CD14-positive monocyte (primary cell): ENCODE data around the gene GRK2. TPM values are rescaled to one million over a fixed set of nuclear protein-coding genes. Genes with fewer than 3 reads are reported as not detected.

Source experiments
- DNase-seq, 3 donors: peaks; one replicate each; pipeline ENCODE4 v3.0.0-alpha.2; 2011 to 2022
- H2AFZ ChIP-seq: 2 replicates; pipeline ENCODE4 v1.6.0; 2012; ENCODE audit warnings: mild to moderate bottlenecking, low read depth, low read length, inconsistent platforms; ENCODE audit not compliant: insufficient read depth, poor library complexity, severe bottlenecking
- H3K27ac ChIP-seq, 2 donors: 1 replicate in 1 of 2; 2 replicates in 1 of 2; pipeline ENCODE4 v1.5.1; 2012 to 2013; ENCODE audit warnings: low read length in 2 of 2, control low read depth in 1 of 2, inconsistent platforms in 1 of 2, low read depth in 1 of 2, mild to moderate bottlenecking in 1 of 2
- H3K27me3 ChIP-seq, 2 donors: one replicate each; pipeline versions ENCODE4 v1.6.0 to v1.6.1; 2011 to 2013; ENCODE audit warnings: low read length in 2 of 2; ENCODE audit not compliant: control insufficient read depth in 2 of 2, insufficient read depth in 2 of 2
- H3K36me3 ChIP-seq, 2 donors: replicated peaks in 1 of 2; 1 replicate in 1 of 2; 2 replicates in 1 of 2; pipeline versions ENCODE4 v1.5.1 to v1.6.1; 2012 to 2013; ENCODE audit warnings: low read length in 2 of 2, control low read depth in 1 of 2, inconsistent platforms in 1 of 2, mild to moderate bottlenecking in 1 of 2; ENCODE audit not compliant: insufficient read depth in 2 of 2, control insufficient read depth in 1 of 2
- H3K4me1 ChIP-seq, 2 donors: 1 replicate in 1 of 2; 2 replicates in 1 of 2; pipeline versions ENCODE4 v1.5.1 to v1.6.1; 2012 to 2013; ENCODE audit warnings: low read length in 2 of 2, control low read depth in 1 of 2, inconsistent platforms in 1 of 2, mild to moderate bottlenecking in 1 of 2, moderate library complexity in 1 of 2; ENCODE audit not compliant: insufficient read depth in 2 of 2, control insufficient read depth in 1 of 2
- H3K4me2 ChIP-seq: replicated peaks from 2 replicates; pipeline ENCODE3; 2012; ENCODE audit warnings: low read length, moderate library complexity, mild to moderate bottlenecking; ENCODE audit not compliant: poor library complexity, severe bottlenecking; ENCODE audit errors: extremely low read depth
- H3K4me3 ChIP-seq, 3 experiments: fragments of 200-600 bp in 1 of 3; sonication (generic) in 1 of 3; replicated peaks in 1 of 3; 1 replicate in 2 of 3; 2 replicates in 1 of 3; pipeline ENCODE4 v1.5.1; 2011 to 2013; ENCODE audit warnings: low read length in 3 of 3, mild to moderate bottlenecking in 3 of 3, control low read depth in 2 of 3, low read depth in 2 of 3, inconsistent platforms in 1 of 3, moderate library complexity in 1 of 3
- H3K79me2 ChIP-seq: 2 replicates; pipeline ENCODE4 v1.6.0; 2012; ENCODE audit warnings: mild to moderate bottlenecking, control low read depth, inconsistent platforms, low read length, moderate library complexity; ENCODE audit not compliant: insufficient read depth
- H3K9ac ChIP-seq: 2 replicates; pipeline ENCODE4 v1.6.0; 2017; ENCODE audit warnings: low read length, mild to moderate bottlenecking; ENCODE audit not compliant: insufficient read depth, poor library complexity, severe bottlenecking
- H3K9me3 ChIP-seq, 2 donors: replicated peaks in 1 of 2; 1 replicate in 1 of 2; 2 replicates in 1 of 2; pipeline versions ENCODE4 v1.5.1 to v1.6.1; 2012 to 2013; ENCODE audit warnings: low read length in 2 of 2, control low read depth in 1 of 2; ENCODE audit not compliant: control insufficient read depth in 1 of 2, insufficient read depth in 1 of 2
- H4K20me1 ChIP-seq: 2 replicates; pipeline ENCODE4 v1.6.0; 2012; ENCODE audit warnings: mild to moderate bottlenecking, low read length, control low read depth, moderate library complexity; ENCODE audit not compliant: insufficient read depth
- H3K27ac Mint-ChIP-seq, 7 donors: one replicate each; pipeline ENCODE4 v1.8.0; 2020; ENCODE audit warnings: mild to moderate bottlenecking in 7 of 7, mixed read lengths in 7 of 7, moderate library complexity in 6 of 7, inconsistent platforms in 2 of 7
- H3K27me3 Mint-ChIP-seq, 3 donors: one replicate each; pipeline ENCODE4 v1.8.0; 2021 to 2022; ENCODE audit warnings: low read depth in 3 of 3, mild to moderate bottlenecking in 3 of 3, mixed read lengths in 3 of 3, moderate library complexity in 3 of 3, inconsistent platforms in 1 of 3
- H3K36me3 Mint-ChIP-seq, 2 donors: one replicate each; pipeline ENCODE4 v1.8.0; 2020; ENCODE audit warnings: mixed read lengths in 2 of 2, inconsistent platforms in 1 of 2, mild to moderate bottlenecking in 1 of 2
- H3K4me1 Mint-ChIP-seq: one replicate; pipeline ENCODE4 v1.8.0; 2020; ENCODE audit warnings: mild to moderate bottlenecking, mixed read lengths
- H3K4me3 Mint-ChIP-seq, 2 donors: one replicate each; pipeline ENCODE4 v1.8.0; 2020; ENCODE audit warnings: mild to moderate bottlenecking in 2 of 2, mixed read lengths in 2 of 2, moderate library complexity in 1 of 2
- H3K9me3 Mint-ChIP-seq, 7 donors: one replicate each; pipeline ENCODE4 v1.8.0; 2020 to 2022; ENCODE audit warnings: mixed read lengths in 7 of 7, mild to moderate bottlenecking in 6 of 7, moderate library complexity in 6 of 7, inconsistent platforms in 2 of 7
- CTCF ChIP-seq: fragments of 200-600 bp; IDR thresholded peaks from one replicate; pipeline ENCODE4 v1.8.0; 2022; ENCODE audit warnings: antibody characterized with exemption, mild to moderate bottlenecking
- WGBS: methylation state at CpG from one replicate; pipeline ENCODE4 v1.1.5; 2013; ENCODE audit warnings: missing lambda C conversion rate; ENCODE audit not compliant: insufficient coverage; 5-methylcytosine and 5-hydroxymethylcytosine counted together
- intact Hi-C, 2 donors: fragments of 100-400 bp; cut with micrococcal nuclease; formaldehyde crosslinking; loops; one replicate each; pipeline versions ENCODE4 v1.15.0 to v1.15.1; 2023
- polyA plus RNA-seq, 3 donors: library from polyadenylated mRNA; depleted of rRNA in 1 of 3; unstranded in 2 of 3; stranded (reverse) in 1 of 3; fragments of 300-500 nt in 2 of 3; fragments of >200 nt in 1 of 3; fragmentation: Illumina TruSeq in 2 of 3; gene quantifications; 1 replicate in 2 of 3; 2 replicates in 1 of 3; pipeline ENCODE4 v1.2.3, GENCODE V29; 2012 to 2021

Gene GRK2
- polyA plus RNA-seq, 3 donors, result 34.9 to 777 (median 43.0) TPM

DNA sequence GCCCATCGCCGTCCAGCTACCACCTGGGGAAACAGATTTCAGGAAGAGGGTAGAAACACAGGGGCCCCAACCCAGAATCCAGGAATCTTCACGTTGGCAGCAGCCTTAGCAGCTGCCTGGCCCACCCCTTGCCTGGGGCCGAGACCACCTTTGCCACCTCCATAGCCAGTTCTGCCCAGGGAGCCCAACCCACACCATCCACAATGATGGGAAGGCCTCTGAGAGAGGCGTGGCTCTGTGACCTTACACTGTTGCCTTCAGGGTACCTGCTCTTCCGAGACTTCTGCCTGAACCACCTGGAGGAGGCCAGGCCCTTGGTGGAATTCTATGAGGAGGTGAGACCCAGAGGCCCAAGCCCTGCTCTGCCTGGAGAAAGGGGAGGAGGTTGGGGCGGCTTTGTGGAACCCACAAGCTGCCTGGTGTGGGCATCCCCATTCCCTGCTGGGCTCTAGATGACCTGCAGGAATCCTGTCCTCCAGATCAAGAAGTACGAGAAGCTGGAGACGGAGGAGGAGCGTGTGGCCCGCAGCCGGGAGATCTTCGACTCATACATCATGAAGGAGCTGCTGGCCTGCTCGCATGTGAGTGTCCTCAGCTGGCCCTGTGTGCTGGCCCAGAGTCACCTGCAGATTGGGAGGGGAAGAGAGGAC is 12.8 kb downstream of the GRK2 start:
- Histone ChIP-seq H3K36me3 (peaks cover 74 to 76% of the 10 kb centered on the region in 2 donors), H2AFZ (no peak overlapping the region), H3K79me2 (peaks cover 98% of the 10 kb centered on the region), H4K20me1 (peaks cover 31% of the 10 kb centered on the region), H3K27me3 (no peaks in the 10 kb centered on the region), H3K4me1 (peaks cover 100% of the 10 kb centered on the region in 2 donors), H3K9ac (peak overlapping the region; percentile 62), H3K4me2 (peak overlapping the region; percentile 83), H3K27ac (peak overlapping the region; percentile 92 to 99), H3K4me3 (peak overlapping the region in 1 of 3 experiments; percentile 97), H3K9me3 (no peaks in the 10 kb centered on the region)
- peaks cover 69 to 93% of the 10 kb centered on the region in 2 donors for H3K36me3 Mint-ChIP-seq
- intact Hi-C loops, result loop anchor here in 1 of 2 donors (10.0 kb wide), 1 partner anchor 226 kb away; the partner anchor contains the start of genes CDK2AP2 and PITPNM1
- H3K4me3 Mint-ChIP-seq, result peak overlapping the region in 1 of 2 donors; percentile 63
- H3K27me3 Mint-ChIP-seq, result peaks cover 0 to 8% (median 7%) of the 10 kb centered on the region in 3 donors
- H3K4me1 Mint-ChIP-seq, result peaks cover 97% of the 10 kb centered on the region
- no peak for DNase-seq
- 63% methylated on average over 12 of the region's 14 CpGs for WGBS
- no peak for TF ChIP-seq CTCF
- H3K9me3 Mint-ChIP-seq, result peaks cover 0 to 3% (median 2%) of the 10 kb centered on the region in 7 donors
- peak overlapping the region; percentile 89 to 97 (median 94) for H3K27ac Mint-ChIP-seq

DNA sequence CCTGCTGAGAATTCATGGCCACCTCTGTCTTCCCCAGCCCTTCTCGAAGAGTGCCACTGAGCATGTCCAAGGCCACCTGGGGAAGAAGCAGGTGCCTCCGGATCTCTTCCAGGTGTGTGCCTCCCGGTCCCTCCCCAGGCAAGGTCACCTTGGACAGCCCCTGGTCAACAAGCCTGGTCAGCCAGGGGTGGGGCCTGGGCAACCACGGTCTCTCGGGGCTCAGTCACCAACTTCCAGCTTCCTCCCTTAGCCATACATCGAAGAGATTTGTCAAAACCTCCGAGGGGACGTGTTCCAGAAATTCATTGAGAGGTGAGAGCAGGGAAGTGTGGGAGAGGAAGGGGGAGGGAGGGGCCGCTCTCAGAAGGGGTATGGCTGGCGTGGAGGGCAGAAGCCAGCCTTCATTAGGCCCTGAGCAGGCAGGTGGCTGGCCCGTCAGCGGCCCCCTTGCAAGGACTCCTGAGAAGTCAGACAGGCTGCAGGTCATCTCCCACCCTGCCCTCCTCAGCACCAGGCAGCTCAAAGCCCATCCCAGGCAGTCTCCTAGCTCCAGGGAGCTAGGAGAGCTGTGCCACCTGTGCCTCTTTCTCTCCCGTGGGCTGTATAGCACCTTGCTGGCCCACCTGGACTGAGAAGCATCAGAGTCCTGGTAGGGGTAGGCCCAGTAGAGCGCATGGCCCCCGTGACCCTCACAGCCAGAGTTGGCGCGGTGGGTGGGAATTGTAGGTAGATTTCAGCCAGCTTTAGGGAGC is 13.5 kb downstream of the GRK2 start:
- Histone ChIP-seq H2AFZ (no peak overlapping the region), H3K27me3 (no peaks in the 10 kb centered on the region), H3K36me3 (peaks cover 79 to 80% of the 10 kb centered on the region in 2 donors), H3K4me3 (peak overlapping the region in 1 of 3 experiments; percentile 97), H3K79me2 (peaks cover 98% of the 10 kb centered on the region), H3K4me1 (peaks cover 100% of the 10 kb centered on the region in 2 donors), H4K20me1 (peaks cover 26% of the 10 kb centered on the region), H3K4me2 (peak overlapping the region; percentile 83), H3K9me3 (no peaks in the 10 kb centered on the region), H3K27ac (peak overlapping the region; percentile 92 to 99), H3K9ac (peak overlapping the region; percentile 62)
- H3K9me3 Mint-ChIP-seq, result peaks cover 0 to 3% (median 2%) of the 10 kb centered on the region in 7 donors
- WGBS, result 62% methylated on average over 14 of the region's 17 CpGs
- DNase-seq, result no peak
- H3K4me3 Mint-ChIP-seq, result peak overlapping the region; percentile 2 to 48
- TF ChIP-seq CTCF, result no peak
- intact Hi-C loops, result loop anchor here in 1 of 2 donors (10.0 kb wide), 1 partner anchor 225 kb away; the partner anchor contains the start of genes CDK2AP2 and PITPNM1
- peak overlapping the region; percentile 89 to 97 (median 94) for H3K27ac Mint-ChIP-seq
- peaks cover 0 to 8% (median 7%) of the 10 kb centered on the region in 3 donors for H3K27me3 Mint-ChIP-seq
- peaks cover 95% of the 10 kb centered on the region for H3K4me1 Mint-ChIP-seq
- peaks cover 71 to 93% of the 10 kb centered on the region in 2 donors for H3K36me3 Mint-ChIP-seq
